HG02642 (cell line): ENCODE data around the gene COQ2.
A peak's percentile ranks its signal among the peaks of the same experiment; 100 is the strongest.
"Not testable (repeated sequence)": the region's sequence is repeated elsewhere in the genome, so short reads cannot be mapped to it uniquely, and the experiment has no call there.

Source experiments
- ATAC-seq: cut with Tn5 transposase; IDR thresholded peaks from one replicate; pipeline ENCODE4 v1.9.1; 2021; ENCODE audit warnings: mild to moderate bottlenecking; ENCODE audit not compliant: unreplicated experiment, poor library complexity

COQ2 gene

DNA sequence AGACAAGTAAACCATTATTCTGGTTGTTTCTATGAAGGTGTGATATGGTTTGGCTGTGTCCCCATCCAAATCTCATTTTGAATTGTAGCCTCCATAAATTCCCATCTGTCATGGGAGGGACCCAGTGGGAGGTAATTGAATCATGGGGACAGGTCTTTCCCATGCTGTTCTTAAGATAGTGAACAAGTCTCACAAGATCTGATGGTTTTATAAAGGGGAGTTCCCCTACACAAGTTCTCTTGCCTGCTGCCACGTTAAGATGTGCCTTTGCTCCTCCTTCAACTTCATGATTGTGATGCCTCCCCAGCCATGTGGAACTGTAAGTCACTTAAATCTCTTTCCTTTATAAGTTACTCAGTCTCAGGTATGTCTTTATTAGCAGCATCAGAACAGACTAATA is 3.8 kb upstream of the COQ2 start:
- not testable (repeated sequence) for ATAC-seq

DNA sequence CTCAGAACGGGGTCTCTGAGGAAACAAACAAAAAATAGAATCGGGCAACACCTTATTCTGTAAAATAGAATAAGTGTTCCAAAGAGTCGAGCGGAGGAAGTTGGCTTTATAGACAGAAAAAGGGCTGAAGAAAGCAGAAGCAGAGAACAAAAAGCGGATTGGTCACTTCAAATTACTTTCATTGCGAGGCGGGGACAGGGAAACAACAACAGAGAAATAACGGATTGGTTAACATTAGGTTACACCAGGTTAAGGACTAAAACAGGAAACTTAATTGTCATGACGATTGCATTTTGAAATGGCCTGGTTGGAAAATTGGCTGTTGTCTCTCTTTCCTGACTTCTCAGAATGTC is 433 bp upstream of the COQ2 start:
- no peak for ATAC-seq

DNA sequence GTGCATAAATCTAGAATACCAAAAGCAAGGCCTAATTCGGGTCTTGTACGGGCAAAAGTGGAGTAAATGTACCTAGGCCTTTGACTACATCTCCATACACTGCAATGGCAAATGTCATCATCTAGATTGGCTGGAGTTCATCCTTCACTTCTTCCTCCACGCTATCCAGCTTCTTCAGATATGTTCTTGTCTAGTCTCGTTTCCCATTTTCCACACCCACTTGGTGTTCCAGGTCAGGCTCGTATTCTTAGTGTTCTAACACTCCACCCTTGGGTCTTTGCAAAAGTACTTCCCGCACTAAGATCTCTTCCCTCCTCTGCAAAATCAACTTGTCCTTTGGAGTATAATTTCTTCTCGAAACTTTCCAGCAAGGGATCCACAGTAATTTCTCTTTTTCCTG is 1.4 kb downstream of the COQ2 start:
- ATAC-seq: no peak

DNA sequence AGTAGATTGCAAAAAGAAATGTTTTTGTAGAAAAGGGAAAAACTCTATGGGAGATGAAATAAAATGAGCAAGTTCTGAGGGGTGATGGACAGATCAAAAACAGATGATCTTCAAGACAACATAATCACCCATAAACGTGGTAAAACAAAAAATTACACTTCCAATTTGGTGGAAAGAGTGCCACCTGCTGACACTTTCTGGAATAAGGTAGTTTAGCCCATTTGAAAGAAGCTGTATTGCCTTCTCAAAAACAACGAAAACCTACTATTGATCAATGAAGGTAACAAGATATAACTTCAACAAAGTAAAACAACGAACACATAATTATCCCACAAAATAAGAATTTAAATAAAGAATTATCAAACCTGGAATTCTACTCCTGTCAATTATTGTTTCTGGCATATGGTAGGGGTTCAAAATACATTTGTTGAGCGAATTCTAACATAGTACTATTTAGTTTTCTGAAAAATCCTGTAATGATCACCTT is 2.5 kb downstream of the COQ2 start:
- ATAC-seq: no peak

DNA sequence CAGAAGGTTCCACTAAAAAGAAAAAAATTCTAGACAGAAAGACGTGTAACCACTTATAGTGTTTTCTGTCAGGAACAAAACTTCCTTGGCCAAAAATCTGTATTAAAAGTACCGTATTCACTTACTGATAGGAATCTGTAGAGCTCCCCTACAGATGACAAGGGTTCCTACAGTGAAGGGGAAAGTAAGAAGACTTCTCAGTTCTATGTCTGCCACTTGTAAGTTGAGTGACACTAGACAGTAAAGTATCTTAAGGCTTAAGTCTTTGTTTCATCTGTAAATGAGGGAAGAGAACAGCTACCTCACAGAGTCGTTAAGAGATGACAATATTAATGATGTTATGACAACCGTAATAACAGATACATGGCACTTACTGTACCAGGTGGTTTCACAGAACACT is 3.3 kb downstream of the COQ2 start:
- ATAC-seq: no peak

DNA sequence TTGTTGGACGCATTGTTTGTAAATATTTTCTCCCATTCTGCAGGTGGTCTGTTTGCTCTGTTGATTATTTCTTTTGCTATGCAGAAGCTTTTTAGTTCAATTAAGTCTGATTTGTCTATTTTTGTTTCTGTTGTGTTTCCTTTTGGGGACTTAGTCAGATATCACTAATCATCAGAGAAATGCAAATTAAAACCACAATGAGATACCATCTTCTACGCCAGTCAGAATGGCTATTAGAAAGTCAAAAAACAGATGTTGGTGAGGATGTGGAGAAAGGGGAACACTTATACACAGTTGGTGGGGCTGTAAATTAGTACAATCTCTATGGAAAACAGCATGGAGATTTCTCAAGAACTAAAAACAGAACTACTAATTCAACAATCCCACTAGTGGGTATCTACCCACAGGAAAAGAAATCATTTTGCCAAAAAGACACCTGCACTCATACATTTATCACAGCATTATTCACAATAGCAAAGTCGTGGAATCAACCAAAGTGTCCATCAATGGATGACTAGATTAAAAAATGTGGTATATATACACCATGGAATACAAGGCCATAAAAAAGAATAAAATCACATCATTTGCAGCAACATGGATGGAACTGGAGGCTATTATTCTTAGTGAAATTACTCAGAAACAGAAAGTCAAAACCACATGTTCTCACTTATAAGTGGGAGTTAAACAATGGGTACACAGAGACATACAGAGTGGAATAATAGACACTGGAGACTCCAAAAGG is 8.1 kb downstream of the COQ2 start:
- ATAC-seq: peak; percentile 76

DNA sequence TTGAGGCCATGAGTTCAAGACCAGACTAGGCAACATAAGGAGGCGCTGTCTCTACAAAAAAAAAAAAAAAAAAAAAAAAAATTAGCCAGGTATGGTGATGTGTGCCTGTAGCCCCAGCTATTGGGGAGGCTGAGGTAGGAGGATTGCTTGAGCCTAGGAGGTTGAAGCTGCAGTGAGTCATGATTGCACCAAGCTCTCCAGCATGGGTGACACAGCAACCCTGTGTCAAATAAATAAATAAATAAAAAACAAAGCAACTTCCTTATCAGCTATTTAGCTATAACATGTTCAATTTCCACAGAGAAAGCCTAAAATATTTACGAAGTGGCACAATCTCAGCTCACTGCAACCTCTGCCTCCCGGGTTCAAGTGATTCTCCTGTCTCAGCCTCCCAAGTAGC is 10.7 kb downstream of the COQ2 start:
- not testable (repeated sequence) for ATAC-seq

DNA sequence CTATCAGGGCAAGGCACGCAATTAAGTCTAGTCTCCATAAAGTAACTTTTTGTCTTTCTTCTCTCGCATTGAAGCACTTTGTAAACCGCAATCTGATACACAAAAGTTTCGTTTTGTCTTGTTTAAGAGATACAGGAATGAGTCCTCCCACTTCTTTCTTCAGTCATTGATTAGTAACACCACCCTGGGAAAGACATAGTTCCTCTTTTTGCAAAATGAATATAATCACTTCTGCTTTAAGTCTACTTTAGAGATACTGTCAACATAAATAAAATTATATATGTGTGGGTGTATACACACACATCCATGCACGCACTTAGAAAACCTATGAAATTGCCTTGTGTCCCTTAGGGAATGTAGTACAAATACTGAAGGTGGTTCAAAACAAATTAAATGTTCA is 11.7 kb downstream of the COQ2 start:
- peak; percentile 81 for ATAC-seq

DNA sequence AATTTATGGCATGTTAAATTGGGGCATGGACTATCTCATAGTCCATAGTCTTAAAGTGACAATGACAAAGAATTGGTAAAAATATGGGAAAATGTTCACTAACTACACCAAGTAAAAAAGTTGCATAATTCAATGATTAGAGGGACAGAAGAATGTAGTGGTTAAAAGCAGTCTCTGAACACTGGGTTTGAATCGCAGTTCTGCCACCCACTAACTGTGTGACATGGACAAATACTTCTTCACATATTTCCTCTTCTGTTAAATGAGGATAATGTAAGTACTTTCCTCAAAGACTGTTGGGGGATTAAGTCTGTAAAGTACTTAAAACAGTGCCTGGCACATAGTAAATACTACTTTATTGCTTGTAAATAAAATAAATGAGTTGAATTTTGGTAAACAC is 15.3 kb downstream of the COQ2 start:
- ATAC-seq: no peak

DNA sequence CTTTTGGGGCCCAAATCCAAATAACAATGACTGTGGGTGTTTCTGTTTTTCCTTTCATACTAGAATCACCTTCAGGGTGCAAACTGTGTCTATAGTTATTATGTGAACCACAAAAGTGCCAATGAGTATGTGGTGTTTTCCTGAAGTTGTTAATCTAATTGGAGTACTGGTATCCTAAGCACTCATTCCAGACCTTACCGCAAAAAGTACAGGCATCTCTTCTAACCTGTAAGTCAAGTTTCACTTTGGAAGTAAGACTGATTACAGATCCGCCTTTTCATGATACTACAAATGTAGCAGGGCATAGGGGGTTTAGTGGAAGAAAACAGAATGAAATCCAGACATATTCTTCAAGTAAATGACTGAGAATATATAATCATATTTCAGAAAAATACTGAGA is 16.1 kb downstream of the COQ2 start:
- no peak for ATAC-seq

DNA sequence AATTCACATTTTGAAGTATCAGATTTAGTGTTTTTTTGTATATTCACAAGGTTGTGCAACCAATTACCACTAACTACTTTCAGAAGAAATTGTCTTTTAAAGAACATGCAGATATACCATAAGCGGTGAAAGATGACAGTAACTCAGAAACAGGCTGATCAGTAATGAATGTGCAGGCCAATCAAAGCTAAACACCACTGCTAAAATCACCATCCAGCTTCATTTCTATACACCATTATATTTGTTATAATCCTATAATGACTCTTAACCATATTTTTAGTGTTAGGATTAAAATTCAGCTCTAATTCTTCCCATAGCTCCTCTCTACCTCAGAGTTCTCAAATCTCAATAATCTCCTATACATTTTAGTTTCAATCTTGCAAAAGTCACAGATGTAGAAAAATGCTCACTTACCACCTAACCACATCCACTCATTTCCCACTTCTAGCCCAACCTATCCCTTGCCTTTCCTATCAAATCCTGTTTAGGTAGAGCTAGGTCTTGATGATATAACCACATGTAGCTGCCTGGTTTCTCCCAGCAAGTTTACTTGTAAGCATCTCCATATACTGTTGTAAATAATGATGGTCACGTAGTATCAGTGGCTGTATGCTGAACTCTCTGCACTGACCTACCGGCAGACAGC is 16.6 kb downstream of the COQ2 start:
- no peak for ATAC-seq

DNA sequence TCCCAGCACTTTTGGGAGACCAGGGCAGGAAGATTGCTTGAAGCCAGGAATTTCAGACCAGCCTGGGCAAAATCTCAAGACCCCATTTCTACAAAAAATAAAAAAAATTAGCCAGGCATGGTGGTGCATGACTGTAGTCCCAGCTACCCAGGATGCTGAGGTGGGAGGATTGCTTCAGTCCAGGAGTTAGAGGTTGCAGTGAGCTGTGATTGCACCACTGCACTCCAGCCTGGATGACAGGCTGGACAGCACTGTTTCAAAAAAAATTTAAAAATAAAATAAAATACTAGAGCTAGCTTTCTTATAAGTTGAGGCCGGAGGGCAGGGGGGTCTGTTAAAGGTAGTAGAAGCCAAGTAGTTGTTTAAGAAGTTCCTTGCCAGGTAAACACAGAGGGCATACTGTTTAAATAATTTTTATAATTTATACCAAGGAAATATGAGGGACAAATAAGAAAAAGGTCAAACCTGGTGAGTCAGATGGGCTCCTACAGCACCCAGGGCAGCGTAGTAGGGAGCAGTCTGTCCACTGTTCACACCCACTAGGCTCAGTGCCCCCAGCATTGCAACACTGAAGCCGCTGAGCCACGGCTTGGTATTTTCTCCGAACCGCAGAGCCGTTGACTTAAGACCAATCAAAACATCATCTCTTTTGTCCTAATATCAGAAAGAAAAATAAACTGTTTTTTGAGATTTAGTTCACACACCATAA is 17.3 kb downstream of the COQ2 start:
- ATAC-seq: no peak

DNA sequence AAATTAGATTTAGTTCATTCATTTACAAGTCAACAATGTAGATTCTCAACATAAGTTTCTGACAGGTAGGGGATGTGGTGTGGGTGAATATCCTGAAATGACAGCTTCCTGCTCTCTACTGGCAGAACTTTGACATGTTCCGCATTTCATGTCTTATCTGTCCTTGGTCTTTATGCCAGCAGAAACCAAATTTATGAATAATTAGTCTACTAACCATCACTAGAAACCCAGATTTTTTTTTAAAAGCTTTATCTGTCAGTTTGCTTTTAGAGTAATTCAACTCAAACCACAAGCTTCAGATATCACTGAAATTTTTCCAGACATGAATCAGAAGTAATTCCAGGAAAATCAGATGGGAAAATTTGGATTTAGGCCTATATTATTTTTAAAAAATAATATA is 17.9 kb downstream of the COQ2 start:
- ATAC-seq: peak; percentile 56

DNA sequence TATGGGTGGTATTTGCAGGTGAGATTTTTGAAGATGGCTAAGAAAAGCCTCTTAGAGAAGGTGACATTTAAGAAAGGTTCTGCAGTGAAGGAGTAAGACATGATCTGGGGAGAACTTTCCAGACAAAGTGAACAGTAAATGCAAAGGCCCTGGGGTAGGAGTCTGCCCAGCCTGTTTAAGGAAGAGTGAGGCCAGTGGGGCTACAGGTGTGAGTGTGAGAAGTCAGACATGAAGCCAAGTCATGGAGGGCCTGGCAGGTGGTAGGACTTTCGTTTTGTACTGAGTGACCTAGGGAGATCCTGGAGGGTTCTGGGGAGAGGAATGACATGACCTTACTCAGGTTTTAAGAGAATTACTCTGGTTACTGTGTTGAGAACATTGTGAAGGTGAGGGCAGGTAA is 21.5 kb downstream of the COQ2 start:
- ATAC-seq: no peak

DNA sequence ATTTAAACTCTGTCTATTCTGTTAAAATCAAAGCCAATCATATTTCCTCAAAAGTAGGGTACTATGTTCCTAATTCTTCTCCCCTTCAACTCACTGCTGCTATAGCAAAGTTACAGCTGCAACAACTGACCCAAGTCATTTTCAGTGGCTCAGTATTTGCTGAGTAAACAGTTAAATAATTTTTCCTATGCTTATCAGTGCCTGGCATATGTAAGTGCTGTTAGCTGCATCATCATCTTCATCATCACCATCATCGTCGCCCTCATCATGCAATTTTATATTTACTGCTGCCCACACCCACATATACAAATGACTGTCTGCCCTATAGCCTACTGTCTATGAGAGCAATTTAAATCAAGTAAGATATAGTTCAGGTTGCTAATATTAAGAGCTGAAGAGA is 21.9 kb downstream of the COQ2 start:
- ATAC-seq: no peak

DNA sequence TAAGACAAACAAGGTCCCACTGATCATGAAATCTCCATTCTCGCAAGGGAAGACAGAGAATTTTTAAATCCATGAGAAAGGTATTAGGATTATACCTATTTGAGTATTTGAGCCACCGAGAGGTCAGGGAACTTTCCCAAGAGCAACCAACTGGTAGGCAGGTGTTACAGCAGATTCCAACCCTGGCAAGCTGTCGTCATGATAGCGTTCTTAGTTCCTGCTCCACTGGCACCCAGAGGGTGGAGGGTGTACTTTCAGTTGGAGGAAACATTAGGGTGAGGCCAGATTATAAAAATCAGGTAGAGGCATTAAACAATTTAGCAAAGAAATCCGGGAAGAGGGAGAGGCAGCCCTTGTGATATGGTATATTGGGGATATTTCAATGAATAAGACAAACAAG is 23.3 kb downstream of the COQ2 start:
- no peak for ATAC-seq

DNA sequence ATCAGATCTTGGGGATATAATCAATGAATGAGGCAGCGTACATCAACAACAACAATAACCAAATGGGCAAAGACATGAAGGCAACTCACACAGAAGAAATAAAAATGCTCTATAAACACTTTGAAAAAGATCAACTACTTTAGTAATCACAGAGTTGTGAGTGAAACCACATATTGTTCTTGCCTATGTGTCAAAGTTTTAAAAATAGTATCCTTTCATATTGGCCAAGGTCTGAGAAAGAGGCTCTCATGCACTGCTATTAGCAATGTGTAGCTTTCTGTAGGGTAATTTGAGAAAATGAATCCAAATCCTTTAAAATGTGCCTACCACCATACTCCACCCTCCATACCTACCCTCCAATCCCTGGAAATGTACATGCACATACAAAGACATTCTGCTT is 25.0 kb downstream of the COQ2 start:
- no peak for ATAC-seq

DNA sequence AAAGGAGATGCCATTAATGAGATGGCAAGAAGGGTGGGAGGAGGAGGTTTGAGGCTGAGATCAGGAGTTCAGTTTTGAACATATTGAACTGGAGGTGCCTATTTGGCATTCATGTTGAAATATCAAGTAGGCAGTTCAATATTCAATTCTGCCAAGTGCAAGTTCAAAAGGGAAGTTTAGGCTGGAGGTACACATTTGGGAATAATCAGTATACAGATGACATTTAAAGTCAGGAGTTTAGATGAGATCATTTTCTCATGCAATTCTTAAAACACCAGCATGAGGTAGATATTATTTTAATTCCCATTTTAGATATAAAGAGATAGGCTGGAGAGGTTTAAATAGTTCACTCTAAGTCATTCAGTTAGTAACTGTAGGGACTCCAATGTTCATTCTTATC is 26.1 kb downstream of the COQ2 start:
- no peak for ATAC-seq

DNA sequence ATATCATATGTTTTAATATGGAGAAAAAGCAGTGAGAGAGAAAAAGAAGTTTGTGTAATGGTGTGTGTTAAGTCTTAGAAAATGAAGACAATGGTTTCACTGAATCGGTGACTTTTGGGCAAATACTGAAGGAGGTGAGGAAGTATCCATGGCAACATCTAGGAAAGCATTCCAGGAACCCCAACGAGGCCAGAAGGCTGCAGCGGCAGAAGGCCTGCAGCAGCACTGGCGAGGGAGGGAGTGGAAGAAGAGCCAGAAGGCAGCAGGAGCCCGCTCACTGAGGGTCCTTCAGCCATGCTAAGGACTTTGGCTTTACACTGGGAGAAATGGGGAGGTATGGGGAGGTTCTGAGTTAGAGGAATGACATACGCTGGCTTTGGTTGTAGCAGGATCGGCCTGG is 26.8 kb downstream of the COQ2 start:
- ATAC-seq: no peak

DNA sequence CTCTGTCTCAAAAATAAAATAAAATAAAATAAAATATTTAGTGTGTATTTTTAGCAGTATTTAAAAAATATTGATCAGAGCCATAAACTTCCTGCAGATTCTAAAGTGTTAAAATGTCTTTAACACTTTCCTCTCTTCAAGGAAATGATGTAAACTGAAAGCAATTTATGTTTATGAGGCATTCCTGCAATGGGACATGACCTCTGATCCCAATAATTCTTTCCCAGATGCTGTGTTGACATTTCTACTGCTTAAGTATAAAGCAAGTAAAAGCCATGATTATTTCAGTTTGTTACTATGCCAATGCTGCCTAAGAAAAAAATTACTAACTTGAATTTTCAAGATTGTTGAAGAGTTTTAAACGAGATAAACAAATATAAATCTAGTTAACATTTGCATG is 29.0 kb downstream of the COQ2 start:
- ATAC-seq: no peak

DNA sequence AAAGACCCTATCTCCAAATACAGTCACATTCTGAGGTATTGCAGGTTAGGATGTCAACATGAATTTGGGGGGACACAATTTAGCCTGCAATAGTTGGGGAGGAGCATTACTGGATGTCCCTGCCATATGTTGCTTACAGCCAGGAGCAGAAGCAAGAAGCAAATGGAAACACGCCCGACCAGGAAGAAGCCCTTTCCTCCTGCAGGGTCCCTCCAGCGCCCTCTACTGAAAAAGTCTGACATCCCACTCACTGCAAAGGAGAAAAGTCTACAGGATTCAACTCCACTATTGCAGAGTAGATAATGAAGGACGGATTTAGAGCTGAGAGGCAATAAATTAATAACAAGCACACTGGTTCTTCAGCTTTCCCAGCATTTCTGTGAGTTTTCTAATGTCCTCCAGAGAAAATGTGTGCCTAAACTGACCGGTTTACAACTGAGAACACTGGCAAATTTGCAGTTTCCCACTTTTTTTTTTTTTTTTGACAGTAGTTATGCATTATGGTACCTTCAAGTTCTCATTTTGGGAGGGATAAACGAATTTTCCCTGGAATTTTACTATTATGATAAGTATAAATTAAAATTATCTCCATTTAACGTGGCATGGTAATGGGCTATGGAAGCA is 31.7 kb downstream of the COQ2 start:
- peak; percentile 73 for ATAC-seq
